Suprapubic skin (tissue), 4 donors: ENCODE data around the gene ST8SIA4.

Experiments used
- CTCF ChIP-seq, 2 donors: fragments of 200-600 bp in 1 of 2; fragments of 450-650 bp in 1 of 2; sonication (generic) in 1 of 2; IDR thresholded peaks; one replicate each; pipeline ENCODE4 v1.5.1; 2016 to 2019; ENCODE audit warnings: antibody characterized with exemption in 2 of 2, mild to moderate bottlenecking in 1 of 2, moderate library complexity in 1 of 2
- EP300 ChIP-seq: sonication (generic); formaldehyde crosslinking; IDR thresholded peaks from one replicate; pipeline ENCODE4 v1.6.1; 2017; ENCODE audit warnings: antibody characterized with exemption
- POLR2A ChIP-seq, 2 donors: fragments of 450-650 bp; IDR thresholded peaks; one replicate each; pipeline ENCODE4 v1.6.1; 2017; ENCODE audit warnings: antibody characterized with exemption in 2 of 2, mild to moderate bottlenecking in 2 of 2, moderate library complexity in 2 of 2
- POLR2AphosphoS5 ChIP-seq, 3 donors: sonication (generic); formaldehyde crosslinking; IDR thresholded peaks; one replicate each; pipeline ENCODE4 v1.6.1; 2017; ENCODE audit warnings: antibody characterized with exemption in 3 of 3

GRCh38 chr5:100902440-100903038 is 543 bp downstream of the ST8SIA4 start:
- TF ChIP-seq CTCF (IDR thresholded peaks at IDR 0.05) (no peak), POLR2A (IDR thresholded peaks at IDR 0.05) (no peak), POLR2AphosphoS5 (IDR thresholded peaks at IDR 0.05) (no peak), EP300 (no peak)
